C4-2B (cell line): ENCODE data around the gene PPP6C.

Experiments used
- CTCF ChIP-seq: fragments of 450-650 bp; conservative IDR thresholded peaks from 2 replicates; pipeline ENCODE4 v1.5.1; 2017; ENCODE audit warnings: mild to moderate bottlenecking
- ZFX ChIP-seq: fragments of 450-650 bp; IDR thresholded peaks from 2 replicates; pipeline ENCODE4 v1.6.1; 2017

- TF ChIP-seq CTCF (no peak), ZFX (no peak)
These were observed 42.1 kb downstream of the PPP6C start for GRCh38 chr9:125147401-125147951.
